HG02943 (cell line): ENCODE data around the gene ANGEL1.

Experiments
- ATAC-seq: cut with Tn5 transposase; IDR thresholded peaks from one replicate; pipeline ENCODE4 v1.9.1; 2021; ENCODE audit warnings: mild to moderate bottlenecking, low read depth, moderate library complexity; ENCODE audit not compliant: unreplicated experiment

Gene ANGEL1, protein sequence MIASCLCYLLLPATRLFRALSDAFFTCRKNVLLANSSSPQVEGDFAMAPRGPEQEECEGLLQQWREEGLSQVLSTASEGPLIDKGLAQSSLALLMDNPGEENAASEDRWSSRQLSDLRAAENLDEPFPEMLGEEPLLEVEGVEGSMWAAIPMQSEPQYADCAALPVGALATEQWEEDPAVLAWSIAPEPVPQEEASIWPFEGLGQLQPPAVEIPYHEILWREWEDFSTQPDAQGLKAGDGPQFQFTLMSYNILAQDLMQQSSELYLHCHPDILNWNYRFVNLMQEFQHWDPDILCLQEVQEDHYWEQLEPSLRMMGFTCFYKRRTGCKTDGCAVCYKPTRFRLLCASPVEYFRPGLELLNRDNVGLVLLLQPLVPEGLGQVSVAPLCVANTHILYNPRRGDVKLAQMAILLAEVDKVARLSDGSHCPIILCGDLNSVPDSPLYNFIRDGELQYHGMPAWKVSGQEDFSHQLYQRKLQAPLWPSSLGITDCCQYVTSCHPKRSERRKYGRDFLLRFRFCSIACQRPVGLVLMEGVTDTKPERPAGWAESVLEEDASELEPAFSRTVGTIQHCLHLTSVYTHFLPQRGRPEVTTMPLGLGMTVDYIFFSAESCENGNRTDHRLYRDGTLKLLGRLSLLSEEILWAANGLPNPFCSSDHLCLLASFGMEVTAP

DNA sequence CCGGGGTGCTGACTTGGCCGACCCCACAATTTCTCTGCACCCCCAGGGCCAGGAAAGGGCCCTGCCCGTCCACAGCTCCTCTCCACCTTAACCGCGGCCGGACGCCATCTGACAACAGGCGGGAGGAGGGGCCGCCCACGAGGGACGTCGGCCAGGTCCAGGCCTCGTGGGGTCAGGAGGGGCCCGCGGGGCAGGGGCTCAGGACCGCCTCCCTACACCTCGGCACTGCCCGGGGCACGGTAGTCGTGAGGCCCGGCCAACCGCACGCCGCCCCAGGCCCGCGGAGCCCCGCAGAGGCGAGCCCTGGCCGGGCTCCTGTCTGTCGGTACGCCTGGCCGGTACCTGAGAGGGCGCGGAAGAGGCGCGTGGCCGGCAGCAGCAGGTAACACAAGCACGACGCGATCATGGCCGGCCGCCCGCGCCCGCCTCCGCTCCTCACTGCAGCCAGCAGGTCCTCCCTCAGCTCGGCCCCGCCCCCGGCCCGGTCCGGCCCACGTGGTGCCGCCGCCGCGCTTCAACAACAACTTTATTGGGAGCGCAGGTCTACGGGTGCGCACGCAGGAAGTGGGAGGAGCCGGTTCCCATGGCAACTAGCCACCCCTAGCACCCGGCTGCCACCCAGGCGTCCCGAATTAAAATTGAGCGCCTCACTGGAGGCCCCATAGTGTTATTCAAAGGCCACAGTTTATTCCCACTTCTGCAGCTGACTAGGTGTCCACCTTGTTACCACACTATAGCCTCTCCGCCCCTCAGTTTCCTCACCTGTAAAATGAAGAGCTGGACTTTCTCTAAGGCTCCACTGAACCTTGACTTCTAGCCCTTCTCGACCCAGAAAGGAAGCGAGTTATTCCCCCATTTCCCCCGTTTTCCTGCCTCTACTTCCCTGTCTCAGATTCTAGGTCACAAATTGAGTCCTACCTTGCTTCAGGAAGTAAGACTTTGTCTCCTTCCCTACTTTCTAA, at the start of gene ANGEL1:
Gene ANGEL1 (minus strand): TSS at position 461 of the 962 bp plus-strand sequence. CDS start 55 bp downstream, at position 406.
- peak; percentile 81 for ATAC-seq

DNA sequence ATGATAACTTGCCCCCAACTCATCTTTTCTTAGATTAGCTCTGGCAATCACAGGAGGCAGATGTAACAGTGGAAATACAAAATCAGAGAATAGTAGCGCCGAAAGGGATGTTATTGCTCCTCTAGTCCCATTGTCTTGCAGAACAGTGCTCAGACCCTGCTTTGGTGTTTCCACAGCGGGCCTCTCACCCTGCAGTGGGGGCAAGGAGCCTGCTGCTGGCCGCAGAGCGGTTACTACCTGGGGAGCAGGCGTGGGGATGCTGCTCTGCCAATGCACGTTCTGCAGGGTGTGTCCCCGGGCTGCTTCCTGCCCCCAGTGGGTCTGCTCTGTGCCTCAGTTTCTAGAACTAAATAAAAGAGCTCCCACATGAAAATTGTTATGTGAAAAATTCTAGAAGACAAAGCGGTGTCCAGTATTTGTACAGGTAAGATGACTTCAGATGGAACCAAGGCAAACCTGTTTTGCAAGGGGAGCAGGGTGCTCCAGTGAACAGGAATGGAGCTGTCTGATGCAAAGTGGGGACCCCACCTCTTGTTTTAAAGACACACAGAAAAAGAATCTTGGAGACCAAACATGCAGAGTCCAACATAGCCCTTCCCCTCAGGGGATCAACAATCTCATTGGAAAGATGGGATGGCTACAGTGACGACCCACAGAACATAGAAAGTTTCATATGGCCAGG, 49.0 kb upstream of the ANGEL1 start:
- ATAC-seq: no peak

DNA sequence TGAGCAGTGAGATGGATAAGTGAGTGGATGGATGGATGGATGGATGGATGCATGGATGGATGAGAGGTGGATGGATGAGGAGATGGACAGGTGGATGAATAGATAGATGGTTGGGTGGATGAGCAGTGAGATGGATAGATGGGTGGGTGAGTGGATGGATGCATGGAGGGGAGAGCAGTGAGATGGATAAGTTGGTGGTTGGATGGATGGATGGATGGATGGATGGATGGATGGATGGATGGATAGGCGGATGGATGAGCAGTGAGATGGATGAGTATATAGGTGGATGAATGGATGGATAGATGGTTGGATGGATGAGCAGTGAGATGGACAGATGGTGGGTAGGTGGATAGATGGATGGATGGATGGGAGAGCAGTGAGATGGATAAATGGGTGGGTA, 44.1 kb upstream of the ANGEL1 start:
- no peak for ATAC-seq

GRCh38 chr14:76855066-76855465, 42.4 kb upstream of the ANGEL1 start:
- no peak for ATAC-seq

- ATAC-seq: no peak
These were observed 36.2 kb upstream of the ANGEL1 start for GRCh38 chr14:76848879-76849278.

DNA sequence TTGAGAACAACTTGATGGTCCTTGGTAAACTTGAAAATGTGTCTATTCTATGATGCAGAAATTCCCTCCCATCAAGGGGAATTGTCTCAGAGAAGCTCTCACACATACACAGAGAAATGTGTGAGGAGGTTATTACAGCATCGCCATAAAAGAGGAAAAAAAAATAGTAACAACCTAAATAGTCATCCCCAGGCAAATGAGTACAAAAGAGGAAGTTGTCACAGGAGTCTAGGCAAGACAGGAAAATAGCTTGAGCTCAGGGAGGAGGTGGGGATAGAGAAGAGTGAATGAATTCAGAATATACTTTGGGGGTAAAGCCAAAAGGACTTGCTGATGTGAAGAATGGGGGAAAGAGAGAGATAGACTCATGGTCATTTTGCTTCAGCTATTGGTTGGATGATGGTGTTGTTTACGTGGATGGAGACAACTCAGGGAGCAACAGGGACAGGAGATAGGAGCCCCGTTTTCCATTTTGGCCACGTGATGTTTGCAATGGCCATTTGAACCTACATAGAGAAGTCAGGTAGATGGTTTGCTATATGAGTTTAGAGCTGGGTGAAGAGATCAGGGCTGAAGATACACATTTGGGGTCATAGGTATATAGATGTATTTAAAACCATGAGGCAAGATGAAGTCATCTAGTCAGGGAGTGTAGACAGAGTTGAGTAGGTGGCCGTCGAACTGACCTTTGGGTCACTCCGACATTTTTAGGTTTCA, 33.8 kb upstream of the ANGEL1 start:
- no peak for ATAC-seq

DNA sequence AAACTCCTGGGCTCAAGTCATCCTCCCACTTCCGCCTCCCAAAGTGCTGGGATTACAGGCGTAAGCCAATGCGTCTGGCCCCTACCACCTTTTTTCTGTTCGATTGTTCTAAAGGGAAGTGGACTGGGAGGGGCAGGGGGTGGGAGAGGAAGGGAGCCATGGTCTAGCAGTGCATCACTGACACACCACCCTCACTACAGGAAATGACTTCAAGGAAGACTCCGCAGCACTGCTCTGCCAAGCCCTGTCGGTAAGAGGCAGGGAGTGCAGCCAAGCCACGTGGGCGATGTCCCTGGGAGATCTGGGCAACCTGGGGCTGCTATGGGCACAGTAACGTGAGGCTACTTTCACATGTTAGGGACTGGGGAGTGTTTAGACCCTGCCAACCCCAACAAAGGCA, 31.5 kb upstream of the ANGEL1 start:
- ATAC-seq: no peak

DNA sequence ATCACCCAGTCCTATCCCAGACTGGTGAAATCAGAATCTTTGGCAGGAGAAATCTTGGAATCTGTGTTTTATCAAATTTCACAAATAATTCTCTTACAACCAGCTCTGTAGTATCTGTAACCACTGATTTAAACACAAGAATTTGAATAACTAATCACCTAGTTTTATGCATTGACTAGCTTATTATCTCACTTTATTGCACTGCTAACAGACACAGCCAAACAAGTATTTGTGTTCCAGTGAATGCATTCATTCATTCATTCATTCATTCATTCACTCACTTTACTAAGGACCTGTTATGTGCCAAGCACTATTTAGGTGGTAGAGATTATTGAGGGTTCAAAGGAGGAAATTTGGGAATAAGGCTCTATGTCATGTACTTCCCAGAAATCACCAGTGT, 29.7 kb upstream of the ANGEL1 start:
- ATAC-seq: no peak

GRCh38 chr14:76837524-76837923, 24.8 kb upstream of the ANGEL1 start:
- ATAC-seq: no peak

GRCh38 chr14:76836029-76836630, 23.4 kb upstream of the ANGEL1 start:
- ATAC-seq: no peak

DNA sequence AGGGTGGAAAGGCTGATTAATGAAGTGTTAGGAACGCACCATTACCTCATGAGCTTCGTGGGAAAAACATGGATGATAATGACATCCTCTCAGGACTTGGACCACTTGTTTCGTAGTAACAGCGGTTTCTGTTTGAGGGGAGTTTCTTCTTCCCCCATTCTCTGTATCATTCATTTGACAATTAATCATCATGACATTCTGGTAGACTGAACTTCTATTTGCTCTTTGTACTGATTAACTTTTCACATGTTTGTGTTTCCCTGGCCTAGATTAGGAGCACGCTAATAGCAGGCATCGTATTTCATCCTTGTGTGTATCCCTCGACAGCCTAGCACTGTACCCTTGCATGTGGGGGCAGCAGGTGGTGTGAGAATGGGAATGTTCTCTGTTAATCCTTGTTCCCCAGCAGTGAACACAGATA, 21.6 kb upstream of the ANGEL1 start:
- no peak for ATAC-seq

- no peak for ATAC-seq
These were observed 20.3 kb upstream of the ANGEL1 start for GRCh38 chr14:76833011-76833410.

DNA sequence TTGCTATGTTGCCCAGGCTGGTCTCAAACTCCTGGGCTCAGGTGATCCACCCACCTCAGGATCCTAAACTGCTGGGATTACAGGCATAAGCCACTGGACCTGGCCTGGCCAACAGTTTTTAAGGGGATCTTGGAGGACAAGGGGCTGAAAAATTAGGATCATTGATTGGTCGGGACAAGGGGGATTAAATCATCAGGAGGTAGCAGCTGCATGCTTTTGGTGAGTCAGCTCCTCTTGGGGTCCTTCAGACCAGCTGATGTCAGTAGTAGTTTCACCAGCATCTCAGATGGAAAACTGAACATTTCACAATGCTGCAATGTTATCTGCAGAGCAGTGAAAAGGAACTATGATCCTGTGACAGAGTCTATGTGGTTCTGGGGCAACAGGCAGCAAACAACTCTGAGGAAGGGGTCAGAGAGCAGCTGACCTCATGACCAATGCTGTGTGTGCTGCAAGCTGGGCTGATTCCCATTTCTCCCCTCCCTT, 19.9 kb upstream of the ANGEL1 start:
- no peak for ATAC-seq

DNA sequence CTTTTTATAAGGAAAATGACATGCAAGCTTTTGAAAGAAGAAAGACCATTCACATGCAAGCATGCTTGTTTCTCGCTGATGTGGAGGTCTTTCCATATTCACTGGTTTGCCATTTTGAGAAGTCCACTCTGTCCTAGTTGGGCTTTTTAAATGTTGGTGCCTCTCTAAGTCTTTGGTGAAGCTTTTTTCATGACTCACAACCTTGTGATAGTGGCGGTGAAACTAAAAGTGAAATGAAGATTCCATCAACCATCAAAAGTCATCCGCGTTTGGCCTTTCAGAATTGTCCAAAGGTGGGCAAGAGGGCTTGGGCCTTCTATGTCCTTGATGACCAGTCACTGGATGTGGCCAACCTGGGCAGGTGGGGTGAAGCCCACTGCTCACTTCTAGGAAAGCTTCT, 17.9 kb upstream of the ANGEL1 start:
- no peak for ATAC-seq

DNA sequence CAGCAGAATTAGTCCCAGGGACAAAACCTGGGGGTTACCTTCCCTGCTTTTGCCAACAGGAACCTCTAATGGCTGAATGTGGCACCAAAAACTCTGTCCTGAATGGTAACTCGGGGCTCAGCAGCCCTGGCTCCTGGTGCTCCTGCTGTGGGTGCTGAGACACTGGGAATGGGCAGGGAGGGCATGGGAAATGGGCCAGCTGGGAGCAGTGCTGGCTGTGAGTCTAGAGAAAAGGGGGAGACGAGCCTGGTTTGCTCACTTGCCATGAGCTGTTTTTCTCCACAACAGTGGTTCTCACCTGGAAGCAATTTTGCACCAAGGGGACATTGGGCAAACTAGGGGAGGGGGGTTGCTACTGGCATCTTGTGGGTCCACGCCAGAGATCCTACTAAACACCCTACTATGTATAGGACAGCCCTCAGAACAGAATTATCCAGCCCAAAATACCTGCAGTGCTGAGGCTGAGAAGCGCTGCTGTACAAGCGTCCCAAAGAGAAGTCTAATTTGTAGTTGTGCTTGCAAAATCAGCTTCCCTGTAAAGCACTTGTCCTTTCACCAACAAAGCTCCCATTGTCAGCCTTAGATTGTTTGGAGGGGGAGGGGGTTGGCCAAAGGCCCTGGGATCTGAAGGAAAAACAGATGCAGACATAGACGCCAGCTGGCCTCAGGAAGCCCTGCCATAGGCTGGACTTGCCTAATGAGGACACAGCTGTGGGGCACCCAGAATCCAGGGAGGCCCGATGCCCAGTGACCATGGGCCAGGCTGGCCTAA, 17.2 kb upstream of the ANGEL1 start:
- ATAC-seq: no peak

DNA sequence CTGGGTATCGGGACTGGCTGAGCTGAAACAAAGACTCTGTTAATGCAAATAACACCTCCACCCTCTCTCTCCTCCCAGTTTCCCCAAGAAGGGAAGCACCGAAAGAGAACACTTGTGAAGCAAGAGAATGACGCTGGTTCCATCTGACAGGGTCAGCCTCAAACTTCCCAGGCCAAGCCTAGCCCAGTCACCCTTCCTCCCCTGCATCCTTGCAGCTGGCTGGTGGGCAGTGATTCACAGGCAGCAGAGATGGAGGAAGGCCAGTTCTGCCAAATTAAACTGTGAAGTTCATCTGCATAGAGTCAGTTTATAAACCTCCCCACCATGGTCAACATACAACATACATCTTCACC, 16.3 kb upstream of the ANGEL1 start:
- ATAC-seq: no peak

DNA sequence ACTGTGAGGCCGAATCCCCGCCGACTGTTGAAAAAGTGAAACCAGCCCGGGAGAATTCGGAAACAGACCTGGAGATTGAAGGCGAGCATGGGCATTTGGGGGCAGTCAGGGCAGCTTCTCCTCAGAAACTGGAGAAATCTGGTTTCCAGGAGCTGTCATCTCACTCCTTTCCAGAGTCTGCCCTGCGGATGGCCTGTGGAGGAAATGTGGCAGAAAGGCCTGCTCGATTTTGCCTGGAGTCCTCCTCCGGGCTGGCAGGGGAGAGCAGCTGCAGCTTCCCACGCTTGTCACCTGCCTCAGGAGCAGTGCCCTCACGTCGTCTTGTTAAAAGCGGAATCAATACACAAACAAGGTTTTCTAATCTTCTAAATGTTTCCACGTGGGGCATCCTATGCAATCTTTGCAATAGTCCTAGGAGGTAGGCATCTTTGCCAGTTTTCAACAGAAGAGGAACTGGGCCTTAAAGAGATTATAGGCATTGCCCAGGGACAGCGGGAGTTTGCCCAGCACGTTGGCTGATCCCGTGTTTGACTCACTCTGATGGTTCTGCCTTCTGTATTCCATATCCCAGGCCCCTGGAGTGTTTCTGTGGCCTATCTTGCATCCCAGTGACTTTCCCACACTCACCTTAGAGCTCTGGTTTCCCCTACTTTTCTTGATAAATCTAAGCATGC, 15.8 kb upstream of the ANGEL1 start:
- no peak for ATAC-seq

DNA sequence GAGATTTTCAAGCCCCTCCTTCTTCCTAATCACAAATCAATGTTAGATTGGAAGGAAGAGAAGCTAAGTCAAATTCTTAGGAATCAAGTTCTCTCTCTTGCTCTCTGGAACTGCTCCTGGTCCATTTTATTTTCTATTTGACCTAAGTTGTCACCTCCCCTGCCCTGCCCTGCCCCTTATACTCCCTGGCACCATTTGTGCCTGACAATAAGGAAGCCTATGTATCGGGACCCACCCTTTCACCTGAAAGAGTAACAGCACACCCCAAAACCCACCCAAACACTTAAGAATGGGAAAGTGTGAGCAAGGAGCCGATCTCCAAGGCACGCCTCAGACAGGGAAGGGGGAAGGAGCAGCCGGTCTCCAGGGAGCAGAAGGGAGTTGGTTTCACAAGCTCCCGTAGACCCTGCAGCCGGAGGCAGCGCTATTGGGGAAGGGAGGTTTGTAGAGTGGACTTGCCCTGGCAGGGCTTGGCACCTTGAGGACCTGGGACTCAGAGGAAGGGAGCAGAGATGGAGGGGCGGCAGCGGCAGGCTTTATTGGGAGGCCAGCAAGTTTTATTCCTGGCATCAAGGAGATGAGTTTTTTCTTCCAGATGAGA, 15.1 kb upstream of the ANGEL1 start:
- no peak for ATAC-seq
